ENCODE data around the gene TRAK1.

Gene TRAK1

DNA sequence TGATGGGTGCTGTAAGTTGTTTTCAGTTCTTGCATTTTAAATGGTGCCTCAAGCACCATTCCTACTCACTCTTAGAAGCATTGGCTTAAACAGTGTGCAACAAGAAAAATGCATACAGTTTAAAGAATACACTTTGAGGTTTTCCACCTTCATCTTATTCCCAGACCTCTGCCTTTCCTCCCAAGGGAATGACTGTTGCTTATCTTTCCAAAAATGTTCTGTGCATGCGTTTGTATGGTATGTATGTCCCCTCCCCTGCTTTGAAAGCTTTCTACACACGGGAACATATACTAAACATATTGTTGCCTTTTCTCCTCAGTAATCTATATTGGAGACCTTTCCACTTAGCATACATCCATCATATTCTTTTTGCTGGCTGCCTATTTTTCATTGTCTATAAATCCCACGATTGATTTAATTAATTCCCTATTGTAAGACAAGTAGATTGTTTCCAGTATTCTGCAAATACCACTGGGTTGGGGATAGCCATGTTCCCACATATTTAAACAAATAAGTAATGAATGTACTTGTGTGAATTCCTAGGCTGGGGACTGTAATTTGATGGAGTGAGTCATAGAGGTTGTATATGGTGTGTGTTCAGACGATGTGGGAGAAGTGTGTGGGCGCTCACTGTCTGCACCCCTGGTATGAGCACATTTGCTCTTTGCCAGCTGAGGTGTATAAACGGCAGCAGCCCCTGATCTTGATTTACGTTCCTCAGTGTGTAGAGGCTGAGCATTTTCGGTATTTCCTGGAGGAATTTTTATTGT lies 5.8 kb downstream of the TRAK1 start:
- peak; percentile 61 for DNase-seq (ENCODE audit: low read depth)
- no peak overlapping the region for H3K4me3 ChIP-seq (replicated peaks; ENCODE audit: low read depth, low read length)
- TF ChIP-seq, protein P1, sequence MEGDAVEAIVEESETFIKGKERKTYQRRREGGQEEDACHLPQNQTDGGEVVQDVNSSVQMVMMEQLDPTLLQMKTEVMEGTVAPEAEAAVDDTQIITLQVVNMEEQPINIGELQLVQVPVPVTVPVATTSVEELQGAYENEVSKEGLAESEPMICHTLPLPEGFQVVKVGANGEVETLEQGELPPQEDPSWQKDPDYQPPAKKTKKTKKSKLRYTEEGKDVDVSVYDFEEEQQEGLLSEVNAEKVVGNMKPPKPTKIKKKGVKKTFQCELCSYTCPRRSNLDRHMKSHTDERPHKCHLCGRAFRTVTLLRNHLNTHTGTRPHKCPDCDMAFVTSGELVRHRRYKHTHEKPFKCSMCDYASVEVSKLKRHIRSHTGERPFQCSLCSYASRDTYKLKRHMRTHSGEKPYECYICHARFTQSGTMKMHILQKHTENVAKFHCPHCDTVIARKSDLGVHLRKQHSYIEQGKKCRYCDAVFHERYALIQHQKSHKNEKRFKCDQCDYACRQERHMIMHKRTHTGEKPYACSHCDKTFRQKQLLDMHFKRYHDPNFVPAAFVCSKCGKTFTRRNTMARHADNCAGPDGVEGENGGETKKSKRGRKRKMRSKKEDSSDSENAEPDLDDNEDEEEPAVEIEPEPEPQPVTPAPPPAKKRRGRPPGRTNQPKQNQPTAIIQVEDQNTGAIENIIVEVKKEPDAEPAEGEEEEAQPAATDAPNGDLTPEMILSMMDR (IDR thresholded peaks at IDR 0.05; ENCODE audit: low read length, missing control alignments) = no peak

DNA sequence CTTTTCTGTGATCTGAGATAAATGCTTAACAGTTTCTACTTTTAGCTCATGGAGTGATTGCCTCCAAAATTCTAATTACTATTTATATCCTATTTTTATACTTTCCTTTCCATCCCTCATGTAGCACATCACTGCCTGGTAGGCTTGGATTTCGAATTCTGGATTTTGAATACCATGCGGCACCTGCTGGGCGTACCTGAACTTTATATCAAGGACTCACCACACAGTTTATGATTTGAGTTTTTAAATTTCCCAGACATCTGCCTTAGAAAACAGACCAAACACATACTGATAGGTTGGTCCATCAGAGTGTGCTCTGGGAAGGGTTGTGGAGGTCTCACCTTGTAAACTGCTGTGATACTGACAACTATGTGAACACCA lies 6.4 kb downstream of the TRAK1 start:
- TF ChIP-seq, protein P1 (IDR thresholded peaks at IDR 0.05; ENCODE audit: low read length, missing control alignments) = no peak
- DNase-seq (ENCODE audit: low read depth) = no peak
- H3K4me3 ChIP-seq (replicated peaks; ENCODE audit: low read depth, low read length) = no peak overlapping the region

DNA sequence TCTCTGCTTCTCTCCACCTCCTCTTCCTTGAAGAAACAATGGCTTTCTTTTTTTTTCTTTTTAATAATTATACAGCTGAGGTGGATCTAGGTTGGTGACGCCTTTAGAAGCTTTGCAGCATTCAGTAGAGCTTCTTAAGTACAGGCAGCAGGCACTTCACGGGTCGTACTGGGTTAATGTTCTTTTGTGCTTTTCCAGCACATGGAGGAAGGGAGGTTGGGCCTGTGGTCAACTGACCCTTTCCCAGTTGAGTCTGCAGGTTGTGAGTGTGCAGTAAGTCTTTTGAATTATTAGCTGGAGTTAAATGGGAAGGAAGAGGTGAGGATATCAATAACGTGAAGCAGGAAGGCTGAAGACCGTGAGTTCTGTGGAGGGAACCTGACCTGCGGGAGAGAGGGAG lies 7.0 kb downstream of the TRAK1 start:
- TF ChIP-seq, protein P1 (IDR thresholded peaks at IDR 0.05; ENCODE audit: low read length, missing control alignments) = no peak
- no peak overlapping the region for H3K4me3 ChIP-seq (replicated peaks; ENCODE audit: low read depth, low read length)
- DNase-seq (ENCODE audit: low read depth) = no peak

DNA sequence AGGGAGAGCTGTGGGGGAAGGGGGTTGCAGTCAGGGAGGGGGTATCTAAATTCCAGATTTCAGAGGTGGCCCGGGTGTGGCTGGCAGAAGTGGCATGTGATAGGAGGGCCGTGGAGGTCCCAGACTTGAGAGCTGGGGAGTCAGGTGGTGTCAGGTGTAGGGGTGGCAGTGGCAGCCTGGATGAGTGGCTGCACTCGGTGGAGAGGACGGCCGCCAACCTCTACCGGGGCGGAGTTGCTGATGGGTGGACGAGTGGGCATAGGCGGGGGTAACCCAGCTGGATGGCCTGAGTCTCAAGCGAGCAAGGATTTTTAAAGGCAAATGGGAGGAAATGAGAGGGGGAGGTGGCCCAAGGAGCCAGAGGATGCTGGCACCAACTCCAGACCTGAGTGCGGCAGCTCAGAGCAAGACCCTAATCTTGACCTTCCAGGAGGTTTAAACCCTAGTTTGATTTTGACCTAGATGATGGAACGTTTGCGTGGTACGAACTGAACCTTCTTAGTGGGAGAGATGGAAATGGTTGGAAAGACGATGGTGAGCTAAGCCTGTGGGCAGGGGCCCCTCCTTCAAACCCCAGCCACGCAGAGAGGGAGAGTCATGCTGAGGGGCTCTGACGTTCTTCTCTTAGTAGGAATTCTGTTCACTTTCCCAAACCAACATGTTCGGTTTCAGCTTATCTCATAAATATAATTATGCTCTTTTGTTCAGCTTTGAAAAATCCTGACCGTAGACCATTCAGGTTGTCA lies 8.0 kb downstream of the TRAK1 start:
- TF ChIP-seq, protein P1 (IDR thresholded peaks at IDR 0.05; ENCODE audit: low read length, missing control alignments) = no peak
- DNase-seq (ENCODE audit: low read depth) = no peak
- no peak overlapping the region for H3K4me3 ChIP-seq (replicated peaks; ENCODE audit: low read depth, low read length)

DNA sequence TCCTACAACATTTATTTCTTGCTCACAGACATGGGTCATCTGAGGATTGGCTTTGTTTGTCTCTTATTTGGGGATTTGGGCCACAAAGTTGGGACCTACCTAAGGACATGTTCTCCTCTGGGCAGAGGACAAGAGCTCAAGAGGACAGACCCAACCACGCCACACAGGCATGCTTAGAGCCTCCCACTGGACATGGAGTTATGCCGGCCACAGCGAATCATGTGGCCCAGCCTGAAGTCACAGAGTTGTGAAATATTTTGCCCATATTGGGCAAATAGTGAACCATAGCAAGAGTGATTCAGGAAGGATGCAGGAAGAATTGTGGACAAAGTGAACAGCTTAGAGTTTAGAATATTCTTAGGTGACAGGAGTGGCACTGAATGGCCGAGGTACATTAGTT lies 9.9 kb downstream of the TRAK1 start:
- no peak overlapping the region for H3K4me3 ChIP-seq (replicated peaks; ENCODE audit: low read depth, low read length)
- TF ChIP-seq, protein P1 (IDR thresholded peaks at IDR 0.05; ENCODE audit: low read length, missing control alignments) = no peak
- peak; percentile 86 for DNase-seq (ENCODE audit: low read depth)

DNA sequence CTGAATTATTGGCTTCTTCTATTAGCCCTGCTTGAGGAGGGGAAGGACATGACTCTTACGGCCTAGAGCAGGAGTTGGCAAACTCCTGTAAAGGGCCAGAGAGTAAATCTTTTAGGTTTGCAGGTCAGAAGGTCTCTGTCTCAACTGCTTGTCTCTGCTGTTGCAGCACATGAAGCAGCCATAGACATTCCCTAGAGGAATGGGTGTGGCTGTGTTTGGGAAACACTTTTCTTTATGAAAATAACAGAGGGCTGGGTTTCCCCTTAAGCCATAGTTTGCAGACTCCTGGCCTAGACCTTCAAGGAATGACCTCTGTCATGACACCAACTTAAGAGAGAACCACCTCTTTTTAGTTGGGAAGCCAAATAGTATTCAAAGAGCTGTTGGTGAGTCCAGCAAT lies 10.3 kb downstream of the TRAK1 start:
- H3K4me3 ChIP-seq (replicated peaks; ENCODE audit: low read depth, low read length) = no peak overlapping the region
- DNase-seq (ENCODE audit: low read depth) = peak; percentile 39

More for the DNA sequence above, 10.3 kb downstream of the TRAK1 start:
- TF ChIP-seq, protein P1 (IDR thresholded peaks at IDR 0.05; ENCODE audit: low read length, missing control alignments) = no peak

Data from fibroblast of pulmonary artery (primary cell).